ENCODE results near the gene AGR3. TPM values are rescaled to one million over a fixed set of nuclear protein-coding genes. Genes with fewer than 3 reads are reported as not detected.

AGR3 gene
- total RNA-seq, 1 experiment from 2014 or later: not detected

- H3K27ac ChIP-seq (ENCODE audit: low read depth, low read length): no peak overlapping the region
- no peak for TF ChIP-seq CEBPB (IDR thresholded peaks at IDR 0.05; ENCODE audit: low read depth)
- no peak for TF ChIP-seq SP1 (IDR thresholded peaks at IDR 0.05; ENCODE audit: low read depth)
- no peak for TF ChIP-seq ZBTB33 (IDR thresholded peaks at IDR 0.05; ENCODE audit: extremely low read depth, insufficient replicate concordance, low read length)
- TF ChIP-seq EZH2 (IDR thresholded peaks at IDR 0.05): no peak
- no peak for TF ChIP-seq REST (IDR thresholded peaks at IDR 0.05; ENCODE audit: low read depth)
- TF ChIP-seq ZNF274 (IDR thresholded peaks at IDR 0.05; ENCODE audit: low read depth, low read length): no peak
- no peak for TF ChIP-seq ZFX (IDR thresholded peaks at IDR 0.05)
- TF ChIP-seq ELF1 (IDR thresholded peaks at IDR 0.05; ENCODE audit: borderline replicate concordance, low read depth): no peak
- no peak for TF ChIP-seq SRF (IDR thresholded peaks at IDR 0.05; ENCODE audit: low read depth)
- TF ChIP-seq MAX (IDR thresholded peaks at IDR 0.05): no peak
- no peak for TF ChIP-seq RAD21 (IDR thresholded peaks at IDR 0.05; ENCODE audit: low read depth)
- no peak for TF ChIP-seq ATF3 (IDR thresholded peaks at IDR 0.05)
- no peak for TF ChIP-seq EZH2phosphoT487 (IDR thresholded peaks at IDR 0.05; ENCODE audit: borderline replicate concordance)
- H3K9ac ChIP-seq (ENCODE audit: low read length): no peak overlapping the region
- ChIA-PET CTCF (no interaction called here), RAD21 (ENCODE audit: low non-redundant PET in 1 of 2, low total read pairs in 2 of 2, uncharacterized antibody in 2 of 2, unreplicated experiment in 2 of 2) (no interaction called here), POLR2A (no interaction called here)
- H3K79me2 ChIP-seq (ENCODE audit: insufficient read depth, low read length): no peaks in the 10 kb centered on the region
- ATAC-seq: no peak
- no peaks in the 10 kb centered on the region for H4K20me1 ChIP-seq (ENCODE audit: insufficient read depth)
- no TSS peak for BruUV-seq (replicated peaks)
- H3K4me2 ChIP-seq (ENCODE audit: low read length): no peak overlapping the region
- intact Hi-C loops (cut with micrococcal nuclease): no loop called here
- H3K4me1 ChIP-seq (ENCODE audit: control insufficient read depth in 1 of 2, insufficient read depth in 2 of 2, low read length in 2 of 2): no peaks in the 10 kb centered on the region
- DNase-seq (ENCODE audit: low read depth, low spot score): no peak
- no peaks in the 10 kb centered on the region for H3K9me3 ChIP-seq (ENCODE audit: control insufficient read depth in 1 of 2, insufficient read depth in 1 of 2, low read depth in 1 of 2, low read length in 2 of 2)
- no peaks in the 10 kb centered on the region for H3K9me2 ChIP-seq (ENCODE audit: insufficient read depth)
- H3K36me3 ChIP-seq (ENCODE audit: control insufficient read depth in 1 of 2, insufficient read depth in 2 of 2, low read length in 2 of 2): no peaks in the 10 kb centered on the region
- H3K27me3 ChIP-seq (ENCODE audit: insufficient read depth, low read length): no peaks in the 10 kb centered on the region
- no peak overlapping the region for H2AFZ ChIP-seq (ENCODE audit: low read depth, low read length, poor library complexity, severe bottlenecking)
- H3K4me3 ChIP-seq (replicated peaks in 1 of 2; ENCODE audit: low read depth in 1 of 2, low read length in 2 of 2): no peak overlapping the region
Observed at GRCh38 chr7:16875861-16876260, 5.9 kb downstream of the AGR3 start.

Data from HCT116 (cell line).